ENCODE data around the gene PAX7.

DNA sequence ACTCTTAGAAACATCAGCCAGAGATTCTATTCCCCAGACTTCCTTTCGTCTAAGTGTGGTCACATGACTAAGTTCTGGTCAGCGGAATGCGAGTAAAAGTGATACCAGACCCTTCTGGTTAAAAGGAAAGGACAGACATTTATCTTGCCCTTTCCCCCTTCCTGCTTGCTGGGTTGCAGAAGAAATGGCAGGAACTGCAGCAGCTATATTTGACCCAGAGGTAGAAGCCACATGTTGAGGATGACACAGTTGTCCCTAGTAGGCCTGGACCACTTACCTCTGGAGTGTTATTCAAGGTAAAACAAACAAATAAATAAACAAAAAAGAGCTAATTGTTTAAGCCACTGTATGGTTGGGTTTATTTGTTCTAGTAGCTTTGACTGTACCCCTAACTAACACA, 155.5 kb downstream of the PAX7 start:
- TF ChIP-seq CTCF (conservative IDR thresholded peaks at IDR 0.05; ENCODE audit: low read depth in 2 of 2) (no peak), ZNF114 (CRISPR knock-in tag; IDR thresholded peaks at IDR 0.05) (no peak), EZH2 (IDR thresholded peaks at IDR 0.05; ENCODE audit: low read depth, unreplicated experiment) (no peak), REST (IDR thresholded peaks at IDR 0.05; ENCODE audit: unreplicated experiment) (no peak), POLR2AphosphoS5 (IDR thresholded peaks at IDR 0.05; ENCODE audit: low read depth) (no peak), EZH2phosphoT487 (IDR thresholded peaks at IDR 0.05; ENCODE audit: unreplicated experiment) (no peak), ZNF331 (CRISPR knock-in tag; IDR thresholded peaks at IDR 0.05; ENCODE audit: low read depth) (no peak), NANOG (IDR thresholded peaks at IDR 0.05; ENCODE audit: borderline replicate concordance) (no peak), JUNB (IDR thresholded peaks at IDR 0.05; ENCODE audit: unreplicated experiment) (no peak), CREB1 (CRISPR knock-in tag; IDR thresholded peaks at IDR 0.05; ENCODE audit: low read depth) (no peak), STAT1 (IDR thresholded peaks at IDR 0.05; ENCODE audit: unreplicated experiment) (no peak)
- TF ChIP-seq, protein P1, sequence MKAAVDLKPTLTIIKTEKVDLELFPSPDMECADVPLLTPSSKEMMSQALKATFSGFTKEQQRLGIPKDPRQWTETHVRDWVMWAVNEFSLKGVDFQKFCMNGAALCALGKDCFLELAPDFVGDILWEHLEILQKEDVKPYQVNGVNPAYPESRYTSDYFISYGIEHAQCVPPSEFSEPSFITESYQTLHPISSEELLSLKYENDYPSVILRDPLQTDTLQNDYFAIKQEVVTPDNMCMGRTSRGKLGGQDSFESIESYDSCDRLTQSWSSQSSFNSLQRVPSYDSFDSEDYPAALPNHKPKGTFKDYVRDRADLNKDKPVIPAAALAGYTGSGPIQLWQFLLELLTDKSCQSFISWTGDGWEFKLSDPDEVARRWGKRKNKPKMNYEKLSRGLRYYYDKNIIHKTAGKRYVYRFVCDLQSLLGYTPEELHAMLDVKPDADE (IDR thresholded peaks at IDR 0.05), result no peak
- TF ChIP-seq, protein P2, sequence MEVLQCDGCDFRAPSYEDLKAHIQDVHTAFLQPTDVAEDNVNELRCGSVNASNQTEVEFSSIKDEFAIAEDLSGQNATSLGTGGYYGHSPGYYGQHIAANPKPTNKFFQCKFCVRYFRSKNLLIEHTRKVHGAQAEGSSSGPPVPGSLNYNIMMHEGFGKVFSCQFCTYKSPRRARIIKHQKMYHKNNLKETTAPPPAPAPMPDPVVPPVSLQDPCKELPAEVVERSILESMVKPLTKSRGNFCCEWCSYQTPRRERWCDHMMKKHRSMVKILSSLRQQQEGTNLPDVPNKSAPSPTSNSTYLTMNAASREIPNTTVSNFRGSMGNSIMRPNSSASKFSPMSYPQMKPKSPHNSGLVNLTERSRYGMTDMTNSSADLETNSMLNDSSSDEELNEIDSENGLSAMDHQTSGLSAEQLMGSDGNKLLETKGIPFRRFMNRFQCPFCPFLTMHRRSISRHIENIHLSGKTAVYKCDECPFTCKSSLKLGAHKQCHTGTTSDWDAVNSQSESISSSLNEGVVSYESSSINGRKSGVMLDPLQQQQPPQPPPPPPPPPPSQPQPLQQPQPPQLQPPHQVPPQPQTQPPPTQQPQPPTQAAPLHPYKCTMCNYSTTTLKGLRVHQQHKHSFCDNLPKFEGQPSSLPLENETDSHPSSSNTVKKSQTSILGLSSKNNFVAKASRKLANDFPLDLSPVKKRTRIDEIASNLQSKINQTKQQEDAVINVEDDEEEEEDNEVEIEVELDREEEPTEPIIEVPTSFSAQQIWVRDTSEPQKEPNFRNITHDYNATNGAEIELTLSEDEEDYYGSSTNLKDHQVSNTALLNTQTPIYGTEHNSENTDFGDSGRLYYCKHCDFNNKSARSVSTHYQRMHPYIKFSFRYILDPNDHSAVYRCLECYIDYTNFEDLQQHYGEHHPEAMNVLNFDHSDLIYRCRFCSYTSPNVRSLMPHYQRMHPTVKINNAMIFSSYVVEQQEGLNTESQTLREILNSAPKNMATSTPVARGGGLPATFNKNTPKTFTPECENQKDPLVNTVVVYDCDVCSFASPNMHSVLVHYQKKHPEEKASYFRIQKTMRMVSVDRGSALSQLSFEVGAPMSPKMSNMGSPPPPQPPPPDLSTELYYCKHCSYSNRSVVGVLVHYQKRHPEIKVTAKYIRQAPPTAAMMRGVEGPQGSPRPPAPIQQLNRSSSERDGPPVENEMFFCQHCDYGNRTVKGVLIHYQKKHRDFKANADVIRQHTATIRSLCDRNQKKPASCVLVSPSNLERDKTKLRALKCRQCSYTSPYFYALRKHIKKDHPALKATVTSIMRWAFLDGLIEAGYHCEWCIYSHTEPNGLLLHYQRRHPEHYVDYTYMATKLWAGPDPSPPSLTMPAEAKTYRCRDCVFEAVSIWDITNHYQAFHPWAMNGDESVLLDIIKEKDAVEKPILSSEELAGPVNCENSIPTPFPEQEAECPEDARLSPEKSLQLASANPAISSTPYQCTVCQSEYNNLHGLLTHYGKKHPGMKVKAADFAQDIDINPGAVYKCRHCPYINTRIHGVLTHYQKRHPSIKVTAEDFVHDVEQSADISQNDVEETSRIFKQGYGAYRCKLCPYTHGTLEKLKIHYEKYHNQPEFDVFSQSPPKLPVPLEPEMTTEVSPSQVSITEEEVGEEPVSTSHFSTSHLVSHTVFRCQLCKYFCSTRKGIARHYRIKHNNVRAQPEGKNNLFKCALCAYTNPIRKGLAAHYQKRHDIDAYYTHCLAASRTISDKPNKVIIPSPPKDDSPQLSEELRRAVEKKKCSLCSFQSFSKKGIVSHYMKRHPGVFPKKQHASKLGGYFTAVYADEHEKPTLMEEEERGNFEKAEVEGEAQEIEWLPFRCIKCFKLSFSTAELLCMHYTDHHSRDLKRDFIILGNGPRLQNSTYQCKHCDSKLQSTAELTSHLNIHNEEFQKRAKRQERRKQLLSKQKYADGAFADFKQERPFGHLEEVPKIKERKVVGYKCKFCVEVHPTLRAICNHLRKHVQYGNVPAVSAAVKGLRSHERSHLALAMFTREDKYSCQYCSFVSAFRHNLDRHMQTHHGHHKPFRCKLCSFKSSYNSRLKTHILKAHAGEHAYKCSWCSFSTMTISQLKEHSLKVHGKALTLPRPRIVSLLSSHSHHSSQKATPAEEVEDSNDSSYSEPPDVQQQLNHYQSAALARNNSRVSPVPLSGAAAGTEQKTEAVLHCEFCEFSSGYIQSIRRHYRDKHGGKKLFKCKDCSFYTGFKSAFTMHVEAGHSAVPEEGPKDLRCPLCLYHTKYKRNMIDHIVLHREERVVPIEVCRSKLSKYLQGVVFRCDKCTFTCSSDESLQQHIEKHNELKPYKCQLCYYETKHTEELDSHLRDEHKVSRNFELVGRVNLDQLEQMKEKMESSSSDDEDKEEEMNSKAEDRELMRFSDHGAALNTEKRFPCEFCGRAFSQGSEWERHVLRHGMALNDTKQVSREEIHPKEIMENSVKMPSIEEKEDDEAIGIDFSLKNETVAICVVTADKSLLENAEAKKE (CRISPR knock-in tag; IDR thresholded peaks at IDR 0.05), result no peak
